ENCODE results near the gene CAMK1G. TPM values are rescaled to one million over a fixed set of nuclear protein-coding genes. Genes with fewer than 3 reads are reported as not detected.

CAMK1G gene
- total and polyA plus RNA-seq, 4 donors: 2.1 to 10.8 (median 8.8) TPM

- WGBS (ENCODE audit: insufficient coverage): 89% methylated on average over 11 of the region's 11 CpGs
- Histone ChIP-seq H3K27ac (ENCODE audit: low read depth, low read length) (no peak overlapping the region), H3K4me3 (ENCODE audit: low read depth, low read length) (no peak overlapping the region), H3K9me3 (ENCODE audit: control insufficient read depth, insufficient read depth, low read length) (no peaks in the 10 kb centered on the region), H3K36me3 (ENCODE audit: control insufficient read depth, insufficient read depth, low read length) (peaks cover 11% of the 10 kb centered on the region), H3K4me1 (ENCODE audit: control insufficient read depth, insufficient read depth, low read length) (peaks cover 55% of the 10 kb centered on the region), H3K27me3 (ENCODE audit: control insufficient read depth, insufficient read depth, low read length) (no peaks in the 10 kb centered on the region)
- DNase-seq (ENCODE audit: low read depth in 4 of 6, low spot score in 6 of 6): no peak
Measured at GRCh38 chr1:209621741-209622655, 38.5 kb downstream of the CAMK1G start.

GRCh38 chr1:209622841-209623829 is 39.6 kb downstream of the CAMK1G start:
- H3K4me3 ChIP-seq (ENCODE audit: low read depth, low read length): no peak overlapping the region
- peak in 4 of 6 donors; percentile 66 to 97 (median 76) for DNase-seq (ENCODE audit: low read depth in 4 of 6, low spot score in 6 of 6)
- 52% methylated on average over 21 of the region's 24 CpGs for whole genome bisulfite sequencing (ENCODE audit: insufficient coverage)
- H3K9me3 ChIP-seq (ENCODE audit: control insufficient read depth, insufficient read depth, low read length): no peaks in the 10 kb centered on the region
- H3K36me3 ChIP-seq (ENCODE audit: control insufficient read depth, insufficient read depth, low read length): peaks cover 7% of the 10 kb centered on the region
- H3K27ac ChIP-seq (ENCODE audit: low read depth, low read length): no peak overlapping the region
- H3K4me1 ChIP-seq (ENCODE audit: control insufficient read depth, insufficient read depth, low read length): peaks cover 64% of the 10 kb centered on the region
- H3K27me3 ChIP-seq (ENCODE audit: control insufficient read depth, insufficient read depth, low read length): no peaks in the 10 kb centered on the region

GRCh38 chr1:209624558-209625549 is 41.3 kb downstream of the CAMK1G start:
- no peak for DNase-seq (ENCODE audit: low read depth in 4 of 6, low spot score in 6 of 6)
- Histone ChIP-seq H3K4me1 (ENCODE audit: control insufficient read depth, insufficient read depth, low read length) (peaks cover 61% of the 10 kb centered on the region), H3K4me3 (ENCODE audit: low read depth, low read length) (no peak overlapping the region), H3K36me3 (ENCODE audit: control insufficient read depth, insufficient read depth, low read length) (peaks cover 3% of the 10 kb centered on the region), H3K27ac (ENCODE audit: low read depth, low read length) (no peak overlapping the region), H3K27me3 (ENCODE audit: control insufficient read depth, insufficient read depth, low read length) (no peaks in the 10 kb centered on the region), H3K9me3 (ENCODE audit: control insufficient read depth, insufficient read depth, low read length) (no peaks in the 10 kb centered on the region)
- 74% methylated on average over 6 of the region's 15 CpGs for WGBS (ENCODE audit: insufficient coverage)

GRCh38 chr1:209625791-209626285 is 42.3 kb downstream of the CAMK1G start:
- DNase-seq (ENCODE audit: low read depth in 4 of 6, low spot score in 6 of 6): peak in 1 of 6 donors; percentile 80
- H3K9me3 ChIP-seq (ENCODE audit: control insufficient read depth, insufficient read depth, low read length): no peaks in the 10 kb centered on the region
- H3K27ac ChIP-seq (ENCODE audit: low read depth, low read length): no peak overlapping the region
- H3K27me3 ChIP-seq (ENCODE audit: control insufficient read depth, insufficient read depth, low read length): no peaks in the 10 kb centered on the region
- 68% methylated on average over 18 of the region's 18 CpGs for WGBS (ENCODE audit: insufficient coverage)
- H3K4me1 ChIP-seq (ENCODE audit: control insufficient read depth, insufficient read depth, low read length): peaks cover 61% of the 10 kb centered on the region
- peaks cover 3% of the 10 kb centered on the region for H3K36me3 ChIP-seq (ENCODE audit: control insufficient read depth, insufficient read depth, low read length)
- H3K4me3 ChIP-seq (ENCODE audit: low read depth, low read length): no peak overlapping the region

GRCh38 chr1:209626346-209627026 is 43.0 kb downstream of the CAMK1G start:
- H3K4me1 ChIP-seq (ENCODE audit: control insufficient read depth, insufficient read depth, low read length): peaks cover 65% of the 10 kb centered on the region

GRCh38 chr1:209627027-209627731 is 43.7 kb downstream of the CAMK1G start:
- peak in 1 of 6 donors; percentile 24 for DNase-seq (ENCODE audit: low read depth in 4 of 6, low spot score in 6 of 6)
- H3K4me1 ChIP-seq (ENCODE audit: control insufficient read depth, insufficient read depth, low read length): peaks cover 67% of the 10 kb centered on the region
- H3K36me3 ChIP-seq (ENCODE audit: control insufficient read depth, insufficient read depth, low read length): peaks cover 3% of the 10 kb centered on the region
- no peak overlapping the region for H3K4me3 ChIP-seq (ENCODE audit: low read depth, low read length)
- no peaks in the 10 kb centered on the region for H3K9me3 ChIP-seq (ENCODE audit: control insufficient read depth, insufficient read depth, low read length)
- WGBS (ENCODE audit: insufficient coverage): 62% methylated on average over 15 of the region's 16 CpGs
- H3K27me3 ChIP-seq (ENCODE audit: control insufficient read depth, insufficient read depth, low read length): no peaks in the 10 kb centered on the region
- no peak overlapping the region for H3K27ac ChIP-seq (ENCODE audit: low read depth, low read length)

More at GRCh38 chr1:209626346-209627026, 43.0 kb downstream of the CAMK1G start:
- Histone ChIP-seq H3K27ac (ENCODE audit: low read depth, low read length) (no peak overlapping the region), H3K36me3 (ENCODE audit: control insufficient read depth, insufficient read depth, low read length) (peaks cover 3% of the 10 kb centered on the region), H3K4me3 (ENCODE audit: low read depth, low read length) (no peak overlapping the region), H3K27me3 (ENCODE audit: control insufficient read depth, insufficient read depth, low read length) (no peaks in the 10 kb centered on the region), H3K9me3 (ENCODE audit: control insufficient read depth, insufficient read depth, low read length) (no peaks in the 10 kb centered on the region)
- 83% methylated on average over 19 of the region's 19 CpGs for WGBS (ENCODE audit: insufficient coverage)
- no peak for DNase-seq (ENCODE audit: low read depth in 4 of 6, low spot score in 6 of 6)

- Histone ChIP-seq H3K4me1 (ENCODE audit: control insufficient read depth, insufficient read depth, low read length) (peaks cover 61% of the 10 kb centered on the region), H3K36me3 (ENCODE audit: control insufficient read depth, insufficient read depth, low read length) (peaks cover 3% of the 10 kb centered on the region), H3K27me3 (ENCODE audit: control insufficient read depth, insufficient read depth, low read length) (no peaks in the 10 kb centered on the region), H3K9me3 (ENCODE audit: control insufficient read depth, insufficient read depth, low read length) (no peaks in the 10 kb centered on the region), H3K4me3 (ENCODE audit: low read depth, low read length) (no peak overlapping the region), H3K27ac (ENCODE audit: low read depth, low read length) (no peak overlapping the region)
- WGBS (ENCODE audit: insufficient coverage): 41% methylated on average over 16 of the region's 16 CpGs
- DNase-seq (ENCODE audit: low read depth in 4 of 6, low spot score in 6 of 6): peak in 4 of 6 donors; percentile 58 to 92 (median 76)
Measured at GRCh38 chr1:209627732-209628196, 44.2 kb downstream of the CAMK1G start.
